Measurements from ENCODE around the gene CHMP6. TPM values are rescaled to one million over a fixed set of nuclear protein-coding genes. Genes with fewer than 3 reads are reported as not detected.

Gene CHMP6
- total and polyA plus RNA-seq, 3 experiments from 2014 or later = 31.2 to 45.1 (median 32.7) TPM

- no peaks in the 10 kb centered on the region for H3K36me3 Mint-ChIP-seq
- H3K4me1 Mint-ChIP-seq = peaks cover 7 to 23% (median 9%) of the 10 kb centered on the region in 3 donors
- Histone ChIP-seq H3K4me3 (ENCODE audit: low read length) (no peak overlapping the region), H3K9me3 (ENCODE audit: low read length) (no peaks in the 10 kb centered on the region), H3K27me3 (ENCODE audit: insufficient read depth, low read length, poor library complexity, severe bottlenecking) (no peaks in the 10 kb centered on the region), H3K27ac (ENCODE audit: low read depth, low read length) (no peak overlapping the region), H3K4me1 (ENCODE audit: insufficient read depth, low read length) (peaks cover 11% of the 10 kb centered on the region), H3K36me3 (ENCODE audit: insufficient read depth, low read length) (no peaks in the 10 kb centered on the region)
- H3K9me3 Mint-ChIP-seq = peaks cover 0 to 2% (median 0%) of the 10 kb centered on the region in 5 donors
- ChIA-PET CTCF (interaction anchor here (3.1 kb wide), 1 partner anchor 26 kb away, joined by 7 read pairs; no protein-coding TSS in a partner anchor), POLR2A (no interaction called here)
- peak overlapping the region in 5 of 8 donors; percentile 59 to 89 (median 75) for H3K27ac Mint-ChIP-seq
- peak overlapping the region; percentile 18 to 86 (median 76) for H3K4me3 Mint-ChIP-seq
- H3K27me3 Mint-ChIP-seq = peaks cover 2 to 6% of the 10 kb centered on the region in 2 donors
- DNase-seq = no peak
Measured at GRCh38 chr17:81049372-81049911, 57.8 kb downstream of the CHMP6 start.

Other genes with a start within 250 kb of the CHMP6 start
- gene BAIAP2, start 43.3 kb downstream of the CHMP6 start, total RNA-seq = 1 to 10 TPM; 5.3 to 8.8 TPM
- 6.6 TPM for gene BAIAP2, start 43.3 kb downstream of the CHMP6 start, polyA plus RNA-seq
- not detected for gene PVALEF, start 173.7 kb downstream of the CHMP6 start, total RNA-seq
- not detected for gene PVALEF, start 173.7 kb downstream of the CHMP6 start, polyA plus RNA-seq
- gene AATK, start 174.4 kb downstream of the CHMP6 start, total RNA-seq = under 1 TPM; 0.29 to 0.55 TPM
- gene AATK, start 174.4 kb downstream of the CHMP6 start, polyA plus RNA-seq = not detected
- gene CEP131, start 231.1 kb downstream of the CHMP6 start, total RNA-seq = 10 to 100 TPM; 13.2 to 13.3 TPM
- 6.5 TPM for gene CEP131, start 231.1 kb downstream of the CHMP6 start, polyA plus RNA-seq
- gene TEPSIN, start 247.2 kb downstream of the CHMP6 start, total RNA-seq = 10 to 100 TPM; 41.2 to 44.2 TPM
- gene TEPSIN, start 247.2 kb downstream of the CHMP6 start, polyA plus RNA-seq = 6.2 TPM
- 100 to 1,000 TPM; 136 to 138 TPM for gene NDUFAF8, start 247.5 kb downstream of the CHMP6 start, total RNA-seq
- gene NDUFAF8, start 247.5 kb downstream of the CHMP6 start, polyA plus RNA-seq = 76.4 TPM

Measured in CD8-positive, alpha-beta memory T cell (primary cell).